DND-41 (cell line): ENCODE data around the gene DIP2B.

Source experiments
- CTCF ChIP-seq: IDR thresholded peaks from 2 replicates; pipeline ENCODE4 v1.5.1; 2012; ENCODE audit warnings: borderline replicate concordance, low read length, moderate library complexity, mild to moderate bottlenecking; ENCODE audit not compliant: poor library complexity, severe bottlenecking; ENCODE audit errors: extremely low read depth
- EZH2 ChIP-seq: IDR thresholded peaks from 3 replicates; pipeline ENCODE4 v1.6.1; 2012; ENCODE audit warnings: borderline replicate concordance, low read depth, mild to moderate bottlenecking, moderate library complexity, low read length, inconsistent platforms; ENCODE audit not compliant: severe bottlenecking

GRCh38 chr12:50635364-50635763, 130.6 kb downstream of the DIP2B start:
- no peak for TF ChIP-seq CTCF
- no peak for TF ChIP-seq EZH2
